Tibial nerve (tissue), 4 donors: Measurements from ENCODE around the gene TRPV4.

Experiments used
- CTCF ChIP-seq, 5 experiments: fragments of 200-600 bp in 3 of 5; fragments of 450-650 bp in 2 of 5; sonication (generic) in 3 of 5; IDR thresholded peaks; one replicate each; pipeline ENCODE4 v1.5.1; 2016 to 2019; ENCODE audit warnings: antibody characterized with exemption in 5 of 5, mild to moderate bottlenecking in 3 of 5, moderate library complexity in 2 of 5
- EP300 ChIP-seq, 2 donors: sonication (generic); formaldehyde crosslinking; IDR thresholded peaks; one replicate each; pipeline ENCODE4 v1.6.1; 2017; ENCODE audit warnings: antibody characterized with exemption in 2 of 2, mild to moderate bottlenecking in 1 of 2

DNA sequence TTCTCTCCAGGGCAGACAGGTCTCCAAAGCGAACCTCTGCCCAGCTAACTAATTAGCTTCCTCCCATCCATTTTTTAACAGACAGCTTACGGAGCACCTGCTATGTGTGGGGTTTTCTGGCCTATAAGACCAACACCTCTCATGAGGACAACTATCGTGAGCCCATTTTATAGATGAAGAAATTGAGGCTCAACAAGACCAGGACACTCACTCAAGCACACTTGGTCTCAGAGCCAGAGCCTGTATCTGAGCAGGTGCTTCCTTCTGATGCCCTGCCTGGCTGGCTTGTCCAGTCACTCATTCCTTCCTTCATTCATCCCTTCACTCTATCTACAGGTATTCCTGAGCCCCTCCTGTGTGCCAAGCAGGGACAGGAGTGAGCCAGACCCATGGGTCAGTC lies 6.1 kb downstream of the TRPV4 start:
- no peak for TF ChIP-seq CTCF (IDR thresholded peaks at IDR 0.05)
- TF ChIP-seq EP300 (IDR thresholded peaks at IDR 0.05) = no peak
